GM21526 (cell line): ENCODE data around the gene STAT1.

Experiments used
- ATAC-seq: cut with Tn5 transposase; IDR thresholded peaks from one replicate; pipeline ENCODE4 v1.9.1; 2021; ENCODE audit warnings: moderate library complexity; ENCODE audit not compliant: unreplicated experiment, low FRiP score

Gene STAT1

GRCh38 chr2:190927301-190927700, 86.7 kb downstream of the STAT1 start:
- no peak for ATAC-seq

DNA sequence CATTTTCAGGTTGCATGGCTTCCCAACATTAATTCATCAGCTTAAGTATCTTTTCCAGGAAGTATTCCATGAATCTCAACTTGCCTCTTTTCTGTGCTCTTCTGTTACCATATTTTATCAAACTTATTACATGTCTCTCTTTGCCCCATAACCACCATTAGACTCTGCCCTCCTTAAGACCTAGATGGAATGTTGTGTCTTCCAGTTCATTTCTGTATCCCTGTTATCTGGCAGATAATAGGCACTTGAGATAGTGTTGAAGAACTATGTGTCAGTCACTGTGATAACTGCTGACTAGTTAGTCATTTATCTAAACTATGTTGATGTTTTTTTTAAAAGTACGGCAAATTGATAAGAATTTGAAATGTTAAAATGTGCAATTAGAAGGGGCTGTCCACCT, 91.6 kb downstream of the STAT1 start:
- no peak for ATAC-seq

DNA sequence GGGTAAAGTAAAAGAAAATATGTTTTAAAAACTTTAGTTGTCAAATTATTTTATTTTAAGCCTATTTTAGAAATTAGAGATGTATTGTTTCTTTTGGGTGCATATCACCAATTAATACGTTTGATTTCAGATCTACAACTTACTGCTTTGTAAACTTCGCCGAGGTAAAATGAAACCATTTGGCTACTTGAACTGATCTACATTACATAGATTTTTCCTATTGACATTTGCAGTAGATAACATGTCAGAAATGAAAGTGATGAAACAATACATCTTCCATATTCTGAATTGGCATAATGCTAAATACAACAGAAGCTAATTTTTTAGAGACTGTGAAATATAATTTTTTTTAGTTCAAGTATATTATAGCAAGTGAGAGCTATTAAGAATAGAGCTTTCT, 93.9 kb downstream of the STAT1 start:
- ATAC-seq = no peak
